GM19025 (cell line): ENCODE data around the gene LPAR2.
A peak's percentile ranks its signal among the peaks of the same experiment; 100 is the strongest.
"Not testable (repeated sequence)": the region's sequence is repeated elsewhere in the genome, so short reads cannot be mapped to it uniquely, and the experiment has no call there.

Source experiments
- ATAC-seq: cut with Tn5 transposase; IDR thresholded peaks from one replicate; pipeline ENCODE4 v1.9.1; 2021; ENCODE audit warnings: mild to moderate bottlenecking, low read depth, moderate library complexity; ENCODE audit not compliant: unreplicated experiment

LPAR2 gene

DNA sequence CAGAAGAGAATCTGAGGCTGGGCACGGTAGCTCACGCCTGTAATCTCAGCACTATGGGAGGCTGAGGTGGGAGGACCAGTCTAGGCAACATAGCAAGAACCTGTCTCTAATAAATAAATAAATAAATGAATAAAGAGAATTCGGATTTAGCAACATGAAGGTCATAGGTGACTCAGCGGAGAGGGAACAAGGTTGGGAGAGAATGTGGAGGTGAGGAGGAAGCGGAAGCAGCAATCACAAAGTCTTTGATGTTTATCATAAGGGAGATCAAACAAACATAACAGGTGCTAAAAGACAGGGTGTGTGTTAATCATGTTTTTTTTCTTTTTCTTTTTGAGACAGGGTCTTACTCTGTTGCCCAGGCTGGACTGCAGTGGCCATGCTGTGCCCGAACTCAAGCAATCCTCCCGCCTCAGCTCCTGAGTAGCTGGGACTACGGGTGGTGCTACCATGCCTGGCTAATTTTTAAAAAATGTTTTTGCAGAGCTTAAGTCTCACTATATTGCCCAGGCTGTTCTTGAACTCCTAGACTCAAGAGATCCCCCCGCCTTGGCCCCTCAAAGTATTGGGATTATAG is 25.8 kb downstream of the LPAR2 start:
- ATAC-seq = no peak

- no peak for ATAC-seq
These were observed 27.2 kb downstream of the LPAR2 start for GRCh38 chr19:19600793-19601330.

DNA sequence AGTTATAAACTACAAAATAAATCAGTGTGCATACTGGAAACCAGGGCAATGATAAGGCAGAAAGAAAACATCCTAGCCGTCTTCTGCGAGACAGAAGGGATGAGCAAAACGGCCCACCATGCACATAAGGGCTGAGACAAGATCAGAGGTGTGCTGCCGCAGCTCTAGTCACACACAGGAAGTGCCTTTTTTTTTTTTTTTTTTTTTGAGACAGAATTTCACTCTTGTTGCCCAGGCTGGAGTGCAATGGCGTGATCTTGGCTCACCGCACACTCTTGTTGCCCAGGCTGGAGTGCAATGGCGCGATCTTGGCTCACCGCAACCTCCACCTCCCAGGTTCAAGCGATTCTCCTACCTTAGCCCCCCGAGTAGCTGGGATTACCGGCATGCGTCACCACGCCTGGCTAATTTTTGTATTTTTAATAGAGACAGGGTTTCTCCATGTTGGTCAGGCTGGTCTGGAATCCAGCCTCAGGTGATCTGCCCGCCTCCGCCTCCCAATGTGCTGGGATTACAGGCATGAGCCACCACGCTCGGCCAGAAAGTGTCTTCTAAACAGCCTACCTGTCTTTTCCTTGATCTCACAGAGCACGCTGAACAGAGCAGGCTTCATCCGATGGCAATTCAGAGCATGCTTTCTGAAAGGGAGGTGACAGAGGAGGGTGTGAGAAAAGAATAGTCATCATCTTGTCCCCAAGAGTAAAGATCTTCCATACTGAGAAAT is 29.1 kb downstream of the LPAR2 start:
- ATAC-seq = not testable (repeated sequence)

DNA sequence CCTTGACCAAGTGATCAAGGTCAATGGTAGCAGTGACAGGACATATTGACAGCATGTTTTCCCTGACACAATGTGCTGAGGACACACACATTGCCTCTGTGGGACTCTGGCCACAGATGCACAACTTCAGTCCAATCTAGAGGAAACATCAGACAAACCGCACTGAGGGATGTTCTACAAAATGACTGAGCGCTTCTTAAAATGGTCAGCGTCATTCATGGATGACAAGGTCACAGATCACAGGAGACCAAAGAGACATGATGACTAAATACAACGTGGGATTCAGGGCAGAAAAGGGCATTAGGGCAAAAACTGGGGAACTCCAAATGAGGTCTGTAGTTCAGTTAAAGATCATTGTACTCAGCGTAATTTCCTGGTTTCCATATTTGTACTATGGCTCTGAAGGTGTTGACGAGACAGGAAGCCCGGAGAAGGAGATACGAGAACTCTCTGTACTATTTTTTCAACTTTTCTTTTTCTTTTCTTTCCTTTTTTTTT is 30.2 kb downstream of the LPAR2 start:
- peak; percentile 70 for ATAC-seq

- no peak for ATAC-seq
These were observed 32.8 kb downstream of the LPAR2 start for GRCh38 chr19:19595171-19595701.

- no peak for ATAC-seq
These were observed 33.6 kb downstream of the LPAR2 start for GRCh38 chr19:19594381-19594780.

DNA sequence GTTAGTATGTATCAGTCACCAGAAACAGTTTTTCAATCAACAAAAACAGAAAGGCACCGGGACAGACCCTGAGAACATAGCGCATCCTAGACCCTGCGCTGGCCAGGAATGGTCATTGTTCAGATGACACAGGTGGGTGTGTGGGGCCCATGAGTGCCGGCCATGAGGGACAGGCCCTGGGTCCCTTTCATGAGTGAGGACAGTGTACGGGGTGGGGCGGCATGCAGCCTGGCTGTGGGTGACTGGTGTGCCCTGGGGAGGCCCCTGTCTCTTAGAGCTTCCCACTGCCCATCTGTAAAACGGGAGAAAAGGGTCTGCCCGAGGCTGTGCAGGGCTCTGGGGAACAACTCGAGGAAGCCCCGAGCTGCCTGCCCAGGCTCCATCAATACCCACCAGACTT is 35.3 kb downstream of the LPAR2 start:
- ATAC-seq = no peak

- peak; percentile 78 for ATAC-seq
These were observed 36.7 kb downstream of the LPAR2 start for GRCh38 chr19:19591133-19591825.

DNA sequence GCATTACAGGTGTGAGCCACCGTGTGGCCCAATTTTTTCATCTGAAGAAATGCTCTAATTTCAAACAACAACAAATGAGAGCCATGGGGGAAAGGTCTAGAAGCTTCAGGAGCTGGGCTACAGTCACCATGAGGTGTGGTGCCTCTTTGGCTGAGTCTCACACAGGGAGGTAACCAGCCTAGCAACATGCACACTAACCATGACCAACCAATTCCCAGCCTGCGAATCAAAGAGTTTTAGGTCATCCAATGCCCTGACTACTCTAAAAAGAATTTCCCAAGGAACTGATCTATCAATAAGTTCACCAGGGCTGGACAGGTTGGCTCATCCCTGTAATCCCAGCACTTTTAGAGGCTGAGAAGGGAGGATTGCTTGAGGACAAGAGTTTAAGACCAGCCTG is 39.5 kb downstream of the LPAR2 start:
- ATAC-seq = no peak

DNA sequence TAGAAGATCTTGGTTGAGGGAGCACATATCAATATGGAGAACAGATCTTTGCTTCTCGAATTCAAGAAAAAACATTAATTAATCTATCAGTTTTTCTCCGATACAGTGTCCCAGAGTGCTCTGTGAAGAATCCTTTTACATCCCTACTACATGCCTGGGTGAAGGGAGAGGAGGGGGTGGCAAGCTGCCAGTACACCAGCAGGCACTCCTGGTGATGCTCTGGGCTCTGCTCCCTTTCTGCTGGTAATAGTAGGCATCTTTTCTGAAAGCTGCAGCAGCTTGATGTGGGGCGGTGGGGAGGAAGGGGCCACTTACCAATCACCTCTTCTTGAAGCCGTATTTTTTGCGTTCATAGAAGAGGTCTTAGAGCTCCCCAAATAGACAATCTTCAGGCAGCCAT is 40.2 kb downstream of the LPAR2 start:
- ATAC-seq = no peak

- no peak for ATAC-seq
These were observed 43.7 kb downstream of the LPAR2 start for GRCh38 chr19:19584356-19584755.

DNA sequence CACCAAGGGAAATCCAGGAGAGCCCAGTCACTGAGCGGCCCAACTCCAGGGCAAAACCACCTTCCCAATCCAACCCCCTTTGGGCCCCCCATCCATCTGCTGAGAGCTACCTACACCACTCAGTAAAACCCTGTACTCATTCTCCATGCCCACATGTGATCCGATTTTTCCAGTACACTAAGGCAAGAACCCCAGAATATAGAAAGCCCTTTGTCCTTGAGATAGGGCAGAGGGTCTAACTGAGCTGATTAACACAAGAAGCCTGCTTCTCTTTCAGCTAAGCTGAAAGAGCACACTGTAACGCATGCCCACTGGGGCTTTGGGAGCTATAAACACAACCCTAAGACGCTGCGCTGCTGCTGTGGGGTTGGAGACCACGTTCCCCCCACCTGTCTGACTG is 45.5 kb downstream of the LPAR2 start:
- ATAC-seq = no peak

DNA sequence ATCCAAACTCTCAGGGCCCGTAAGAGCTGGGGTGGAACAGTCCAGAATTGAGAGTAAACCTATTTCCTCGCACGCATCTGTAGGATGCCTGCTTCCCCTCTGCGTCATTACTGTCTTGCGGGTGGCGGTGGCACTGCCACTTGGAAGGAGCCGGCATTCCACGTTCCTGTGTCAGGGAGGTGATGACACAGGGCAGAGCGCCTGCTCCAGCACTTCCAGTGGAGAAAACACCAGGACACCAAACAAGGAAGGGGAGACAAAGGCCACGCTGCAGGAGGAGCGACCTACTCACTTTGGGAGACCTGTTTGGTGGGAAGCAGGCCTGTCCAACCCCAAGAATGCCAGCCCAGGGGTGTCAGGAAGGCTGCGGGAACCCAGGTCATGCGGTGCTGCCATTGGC is 46.6 kb downstream of the LPAR2 start:
- ATAC-seq = no peak

DNA sequence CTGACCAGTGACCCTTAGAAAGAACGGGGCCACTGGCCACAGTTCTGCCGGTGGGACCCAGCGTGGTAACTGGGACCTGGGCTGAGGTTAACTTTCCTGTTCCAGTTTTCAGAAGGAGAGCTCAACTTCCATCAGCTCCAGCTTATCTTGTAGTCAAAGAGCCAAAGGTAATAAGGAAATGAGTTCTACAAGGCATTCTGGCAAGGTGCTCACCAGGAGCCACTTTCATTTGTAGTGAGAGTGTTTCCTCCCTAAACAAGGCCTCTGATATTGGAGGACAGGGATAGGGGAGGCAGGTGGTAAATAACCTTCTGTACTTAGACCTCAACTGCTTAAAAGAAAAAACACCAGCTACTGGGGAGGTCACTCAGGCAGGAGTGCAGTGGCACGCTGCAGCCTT is 47.6 kb downstream of the LPAR2 start:
- ATAC-seq = no peak

DNA sequence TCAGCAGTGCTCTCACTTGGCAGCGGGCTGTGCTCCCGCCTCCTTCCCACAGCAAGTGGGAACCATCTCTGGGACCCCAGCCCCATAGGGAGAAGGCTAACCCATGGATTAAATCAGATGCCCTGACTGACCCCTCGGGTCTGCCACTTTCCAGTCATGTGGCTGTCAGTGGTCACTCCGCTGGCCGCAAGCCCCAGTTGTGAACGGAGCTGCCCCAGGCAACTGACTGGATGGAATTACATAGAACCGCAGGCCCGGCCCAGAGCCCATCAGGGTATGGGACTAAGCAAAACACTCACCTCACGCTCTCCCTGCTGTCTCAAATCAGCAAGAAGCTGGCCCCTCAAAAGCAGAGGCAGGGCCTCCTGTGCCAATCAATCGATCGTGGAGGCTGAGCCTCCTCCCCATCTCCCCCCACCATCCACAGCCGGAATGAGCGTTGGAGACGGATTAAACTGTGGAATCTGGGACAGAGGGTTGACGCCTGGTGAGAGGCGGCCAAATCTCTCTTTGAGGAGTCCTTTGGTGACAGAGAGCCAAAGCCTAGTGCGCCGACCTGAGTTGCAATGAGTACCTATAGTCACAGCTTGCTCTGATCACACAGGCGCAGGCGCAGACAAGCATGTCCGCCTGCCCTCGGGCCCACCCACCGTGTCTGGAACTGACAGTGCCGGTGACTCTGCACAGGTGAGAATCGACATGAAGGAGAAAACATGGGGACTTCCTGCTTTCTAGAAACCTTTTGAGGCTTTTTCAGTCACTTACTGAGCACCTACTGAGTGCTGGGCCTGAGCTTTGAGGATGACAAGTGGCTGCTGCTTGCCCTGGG is 48.3 kb downstream of the LPAR2 start:
- no peak for ATAC-seq

DNA sequence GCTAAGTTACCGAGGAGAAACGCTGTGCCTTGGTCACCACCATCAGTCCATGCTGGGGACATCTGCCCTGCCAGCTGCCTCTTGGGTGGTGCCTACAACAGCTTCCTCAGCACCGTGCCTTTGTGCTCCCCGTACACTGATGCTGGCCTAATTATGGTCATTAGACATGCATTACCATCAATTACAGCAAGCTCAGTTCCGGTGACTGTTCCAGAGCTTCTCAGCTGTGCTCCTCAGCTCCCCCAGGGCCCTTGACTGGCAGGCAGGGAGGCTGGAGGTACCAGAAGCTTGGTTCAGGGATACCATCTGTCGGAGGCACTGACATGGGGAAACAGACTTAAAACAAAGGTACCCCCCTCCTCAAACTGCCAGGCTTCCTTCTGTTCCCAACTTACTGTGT is 49.8 kb downstream of the LPAR2 start:
- ATAC-seq = no peak

GRCh38 chr19:19575411-19575810 is 52.6 kb downstream of the LPAR2 start:
- ATAC-seq = no peak
